WERI-Rb-1 (cell line): Measurements from ENCODE around the gene ITPRID2.
"Not testable (repeated sequence)": the region's sequence is repeated elsewhere in the genome, so short reads cannot be mapped to it uniquely, and the experiment has no call there.

Experiments
- DNase-seq: peaks from one replicate; pipeline ENCODE4 v3.0.0-alpha.2; 2020
- H3K27ac ChIP-seq: fragments of 250-450 bp; sonication (Bioruptor Pico); 2 replicates; pipeline ENCODE4 v1.5.1; 2020; ENCODE audit warnings: mild to moderate bottlenecking, moderate library complexity
- H3K27me3 ChIP-seq: fragments of 250-450 bp; sonication (Bioruptor Pico); 2 replicates; pipeline ENCODE4 v1.5.1; 2021; ENCODE audit warnings: mild to moderate bottlenecking, low read depth, moderate library complexity; ENCODE audit not compliant: insufficient read depth, severe bottlenecking
- H3K36me3 ChIP-seq: fragments of 250-450 bp; sonication (Bioruptor Pico); 2 replicates; pipeline ENCODE4 v1.5.1; 2020; ENCODE audit warnings: mild to moderate bottlenecking, moderate library complexity
- H3K4me3 ChIP-seq: 2 replicates; pipeline ENCODE4 v1.5.1; 2011; ENCODE audit warnings: low read depth, mild to moderate bottlenecking, control low read depth, low read length
- H3K9me3 ChIP-seq: fragments of 250-450 bp; sonication (Bioruptor Pico); 2 replicates; pipeline ENCODE4 v1.5.1; 2021; ENCODE audit warnings: mild to moderate bottlenecking, moderate library complexity; ENCODE audit not compliant: severe bottlenecking
- CTCF ChIP-seq: IDR thresholded peaks from 2 replicates; pipeline ENCODE4 v1.5.1; 2011; ENCODE audit warnings: low read depth, mild to moderate bottlenecking, control low read depth, inconsistent platforms, low read length

ITPRID2 gene

GRCh38 chr2:181957668-181958067 lies 66.1 kb downstream of the ITPRID2 start:
- Histone ChIP-seq H3K27ac (no peak overlapping the region), H3K27me3 (no peaks in the 10 kb centered on the region), H3K36me3 (no peaks in the 10 kb centered on the region), H3K9me3 (no peaks in the 10 kb centered on the region), H3K4me3 (no peak overlapping the region)
- DNase-seq: no peak
- TF ChIP-seq CTCF: no peak

GRCh38 chr2:181958726-181959125 lies 67.2 kb downstream of the ITPRID2 start:
- Histone ChIP-seq H3K4me3 (no peak overlapping the region), H3K9me3 (no peaks in the 10 kb centered on the region), H3K36me3 (no peaks in the 10 kb centered on the region), H3K27ac (no peak overlapping the region), H3K27me3 (no peaks in the 10 kb centered on the region)
- no peak for DNase-seq
- no peak for TF ChIP-seq CTCF

- no peak for DNase-seq
These were observed 68.0 kb downstream of the ITPRID2 start for GRCh38 chr2:181959508-181959907.

GRCh38 chr2:181961167-181961566 lies 69.6 kb downstream of the ITPRID2 start:
- not testable (repeated sequence) for DNase-seq, H3K27ac ChIP-seq

More at GRCh38 chr2:181959508-181959907, 68.0 kb downstream of the ITPRID2 start:
- no peak overlapping the region for H3K27ac ChIP-seq
- H3K4me3 ChIP-seq: no peak overlapping the region
- no peaks in the 10 kb centered on the region for H3K9me3 ChIP-seq
- TF ChIP-seq CTCF: no peak
- H3K27me3 ChIP-seq: no peaks in the 10 kb centered on the region
- no peaks in the 10 kb centered on the region for H3K36me3 ChIP-seq

GRCh38 chr2:181962142-181962541 lies 70.6 kb downstream of the ITPRID2 start:
- DNase-seq: no peak
- Histone ChIP-seq H3K4me3 (no peak overlapping the region), H3K9me3 (no peaks in the 10 kb centered on the region), H3K27ac (no peak overlapping the region), H3K36me3 (no peaks in the 10 kb centered on the region), H3K27me3 (no peaks in the 10 kb centered on the region)
- TF ChIP-seq CTCF: no peak

More at GRCh38 chr2:181961167-181961566, 69.6 kb downstream of the ITPRID2 start:
- H3K27me3 ChIP-seq, H3K4me3 ChIP-seq, H3K9me3 ChIP-seq, H3K36me3 ChIP-seq: not testable (repeated sequence)

GRCh38 chr2:181970160-181970794 lies 78.7 kb downstream of the ITPRID2 start:
- no peak for TF ChIP-seq CTCF
- H3K27me3 ChIP-seq: no peaks in the 10 kb centered on the region
- H3K27ac ChIP-seq: no peak overlapping the region
- no peaks in the 10 kb centered on the region for H3K36me3 ChIP-seq
- H3K4me3 ChIP-seq: no peak overlapping the region
- no peak for DNase-seq
- H3K9me3 ChIP-seq: no peaks in the 10 kb centered on the region
